Measurements from ENCODE around the gene TRMT112.

The TRMT112 gene

DNA sequence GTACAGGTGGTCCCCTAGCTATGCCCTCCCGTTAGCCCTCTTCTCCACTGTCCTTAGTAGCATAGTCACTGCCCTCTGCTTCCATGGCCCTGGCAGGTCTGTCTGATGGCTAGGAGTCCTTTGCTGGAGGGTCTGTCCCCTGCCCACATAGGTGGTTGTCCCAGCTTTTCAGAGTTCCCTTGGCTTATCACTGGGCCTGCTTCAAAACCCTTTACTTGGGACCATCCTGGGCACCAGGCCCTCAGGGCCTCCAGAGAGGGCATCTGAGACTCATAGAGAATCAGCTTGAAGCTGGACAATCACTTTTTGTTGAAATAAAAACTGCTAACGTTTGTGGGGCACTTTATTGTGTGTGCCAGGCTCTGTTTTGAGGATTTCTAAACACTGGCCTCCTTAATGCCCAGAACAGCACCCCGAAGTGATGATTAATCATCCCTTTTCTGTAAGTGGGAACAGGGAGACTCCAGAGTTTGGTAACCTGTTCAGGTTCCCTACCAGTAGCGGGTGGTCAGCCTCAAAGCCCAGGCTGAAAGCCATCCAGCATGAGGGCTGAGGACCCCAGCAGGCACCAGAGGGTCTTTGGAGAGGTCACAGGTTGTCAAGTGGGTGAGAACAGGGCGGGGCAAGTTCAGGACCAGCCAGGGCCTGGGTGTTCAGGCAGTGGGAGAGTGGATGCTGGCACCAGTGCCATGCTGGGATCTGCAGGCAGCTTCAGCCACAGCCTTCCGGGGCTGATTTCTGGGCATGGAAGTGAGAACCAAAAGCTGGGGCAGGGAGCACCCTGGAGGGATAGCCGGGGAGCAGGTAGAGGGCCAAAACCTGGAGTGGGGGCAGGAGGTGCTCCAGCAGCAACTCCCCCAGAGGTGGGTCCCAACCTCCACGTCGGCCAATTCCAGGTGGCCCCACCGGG lies 26.8 kb downstream of the TRMT112 start:
- DNase-seq, result no peak

DNA sequence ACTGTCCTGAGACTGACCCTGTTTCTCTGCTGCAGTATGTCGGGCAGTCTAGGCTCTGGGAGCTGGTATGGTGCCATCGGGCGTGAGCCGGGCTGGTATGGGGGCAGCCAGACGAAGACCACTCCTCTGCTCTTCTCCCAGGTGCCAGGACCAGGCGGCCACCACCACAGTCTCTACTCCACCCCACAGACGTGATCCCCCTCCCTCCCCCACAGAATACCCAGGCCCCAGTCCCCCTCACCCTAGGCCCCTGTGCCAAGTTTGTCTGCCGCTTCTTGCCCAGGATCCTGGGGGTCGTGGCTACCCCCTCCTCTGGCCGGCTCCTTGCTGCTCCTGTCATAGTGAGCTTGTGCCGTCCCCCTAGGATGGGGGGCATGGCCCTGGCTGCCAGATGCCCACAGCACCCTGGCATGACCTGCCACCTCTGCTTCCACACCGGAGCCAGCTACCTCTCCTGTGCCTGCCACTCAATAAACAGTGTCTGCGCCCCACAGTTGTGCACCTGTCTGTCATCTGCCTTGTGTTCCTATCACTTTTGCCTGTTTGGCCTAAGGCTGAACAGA lies 28.3 kb downstream of the TRMT112 start:
- no peak for DNase-seq

DNA sequence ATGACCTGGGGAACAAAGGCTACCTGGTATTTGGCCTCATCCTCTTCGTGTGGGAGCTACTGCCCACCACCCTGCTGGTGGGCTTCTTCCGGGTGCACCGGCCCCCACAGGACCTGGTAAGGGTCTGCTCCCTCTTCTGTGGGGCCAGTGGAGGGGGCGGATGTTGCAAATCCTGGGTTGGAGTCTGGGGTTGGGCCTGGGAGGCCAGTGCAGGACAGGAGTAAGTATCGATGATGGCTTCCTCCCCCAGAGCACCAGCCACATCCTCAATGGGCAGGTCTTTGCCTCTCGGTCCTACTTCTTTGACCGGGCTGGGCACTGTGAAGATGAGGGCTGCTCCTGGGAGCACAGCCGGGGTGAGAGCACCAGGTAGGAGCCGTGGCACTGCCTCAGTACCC lies 29.0 kb downstream of the TRMT112 start:
- DNase-seq, result no peak

DNA sequence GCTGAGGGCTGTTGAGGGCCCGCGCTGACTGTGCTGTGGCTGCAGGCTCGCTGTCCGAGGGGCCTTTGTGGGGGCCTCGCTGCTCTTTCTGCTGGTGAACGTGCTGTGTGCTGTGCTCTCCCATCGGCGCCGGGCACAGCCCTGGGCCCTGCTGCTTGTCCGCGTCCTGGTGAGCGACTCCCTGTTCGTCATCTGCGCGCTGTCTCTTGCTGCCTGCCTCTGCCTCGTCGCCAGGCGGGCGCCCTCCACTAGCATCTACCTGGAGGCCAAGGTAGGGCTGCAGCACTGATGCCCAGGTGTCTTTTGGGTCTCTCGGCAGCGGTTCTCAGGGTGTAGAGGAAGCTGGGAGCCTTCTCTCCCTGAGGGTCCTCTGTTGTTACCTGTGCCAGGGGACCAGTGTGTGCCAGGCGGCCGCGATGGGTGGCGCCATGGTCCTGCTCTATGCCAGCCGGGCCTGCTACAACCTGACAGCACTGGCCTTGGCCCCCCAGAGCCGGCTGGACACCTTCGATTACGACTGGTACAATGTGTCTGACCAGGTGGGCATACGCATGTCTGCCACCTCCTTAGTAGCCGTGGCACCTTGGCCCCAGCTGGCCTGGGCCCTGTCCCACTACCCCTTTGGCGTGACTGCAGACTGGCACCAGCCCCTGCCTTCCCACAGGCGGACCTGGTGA lies 29.5 kb downstream of the TRMT112 start:
- no peak for DNase-seq

DNA sequence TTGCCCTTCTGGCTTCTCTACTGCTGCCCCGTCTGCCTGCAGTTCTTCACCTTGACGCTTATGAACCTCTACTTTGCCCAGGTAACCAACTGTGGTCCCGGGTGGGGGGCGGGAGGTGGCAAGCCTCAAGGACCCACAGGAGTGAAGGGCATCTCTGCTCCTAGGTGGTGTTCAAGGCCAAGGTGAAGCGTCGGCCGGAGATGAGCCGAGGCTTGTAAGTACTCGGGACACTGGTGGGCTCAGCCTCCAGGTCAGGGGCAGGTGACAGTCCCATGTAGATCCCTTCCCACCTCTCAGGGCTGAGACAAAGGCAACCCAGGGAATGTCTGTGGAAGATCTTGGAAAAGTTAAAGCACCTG lies 30.6 kb downstream of the TRMT112 start:
- DNase-seq, result no peak

DNA sequence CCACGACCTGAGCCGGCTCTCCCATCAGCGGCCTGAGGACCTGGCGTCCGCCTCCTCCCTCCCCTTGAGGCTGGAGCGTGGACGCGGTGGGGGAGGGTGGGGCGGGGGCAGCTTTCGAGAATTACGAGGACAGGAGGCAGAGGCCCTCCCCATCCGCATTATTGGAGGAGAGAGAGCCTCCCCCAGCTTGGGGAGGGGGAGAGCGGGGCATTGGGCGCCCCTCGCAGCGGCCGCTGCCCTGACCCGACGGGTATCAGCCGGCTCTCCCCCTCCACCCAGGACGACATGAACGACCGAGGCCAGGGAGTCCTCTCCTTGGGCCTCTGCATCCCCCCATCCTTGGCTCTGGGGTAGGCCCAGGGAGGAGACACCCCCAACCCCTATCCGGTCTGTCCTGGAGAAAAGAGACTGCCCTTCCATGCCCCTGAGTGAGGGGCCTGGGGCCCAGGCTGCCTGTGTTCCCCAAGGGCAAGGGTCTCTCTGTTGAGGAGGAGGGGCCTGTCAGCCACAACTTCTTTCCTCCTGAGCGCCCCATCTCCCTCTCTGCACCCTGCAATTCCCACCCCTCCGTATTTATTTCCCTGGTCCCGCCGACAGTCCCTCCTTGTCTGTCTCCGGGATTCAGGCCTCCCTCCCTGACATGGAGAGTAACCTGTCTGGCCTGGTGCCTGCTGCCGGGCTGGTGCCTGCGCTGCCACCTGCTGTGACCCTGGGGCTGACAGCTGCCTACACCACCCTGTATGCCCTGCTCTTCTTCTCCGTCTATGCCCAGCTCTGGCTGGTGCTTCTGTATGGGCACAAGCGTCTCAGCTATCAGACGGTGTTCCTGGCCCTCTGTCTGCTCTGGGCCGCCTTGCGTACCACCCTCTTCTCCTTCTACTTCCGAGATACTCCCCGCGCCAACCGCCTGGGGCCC lies 31.2 kb downstream of the TRMT112 start:
- no peak for DNase-seq

DNA sequence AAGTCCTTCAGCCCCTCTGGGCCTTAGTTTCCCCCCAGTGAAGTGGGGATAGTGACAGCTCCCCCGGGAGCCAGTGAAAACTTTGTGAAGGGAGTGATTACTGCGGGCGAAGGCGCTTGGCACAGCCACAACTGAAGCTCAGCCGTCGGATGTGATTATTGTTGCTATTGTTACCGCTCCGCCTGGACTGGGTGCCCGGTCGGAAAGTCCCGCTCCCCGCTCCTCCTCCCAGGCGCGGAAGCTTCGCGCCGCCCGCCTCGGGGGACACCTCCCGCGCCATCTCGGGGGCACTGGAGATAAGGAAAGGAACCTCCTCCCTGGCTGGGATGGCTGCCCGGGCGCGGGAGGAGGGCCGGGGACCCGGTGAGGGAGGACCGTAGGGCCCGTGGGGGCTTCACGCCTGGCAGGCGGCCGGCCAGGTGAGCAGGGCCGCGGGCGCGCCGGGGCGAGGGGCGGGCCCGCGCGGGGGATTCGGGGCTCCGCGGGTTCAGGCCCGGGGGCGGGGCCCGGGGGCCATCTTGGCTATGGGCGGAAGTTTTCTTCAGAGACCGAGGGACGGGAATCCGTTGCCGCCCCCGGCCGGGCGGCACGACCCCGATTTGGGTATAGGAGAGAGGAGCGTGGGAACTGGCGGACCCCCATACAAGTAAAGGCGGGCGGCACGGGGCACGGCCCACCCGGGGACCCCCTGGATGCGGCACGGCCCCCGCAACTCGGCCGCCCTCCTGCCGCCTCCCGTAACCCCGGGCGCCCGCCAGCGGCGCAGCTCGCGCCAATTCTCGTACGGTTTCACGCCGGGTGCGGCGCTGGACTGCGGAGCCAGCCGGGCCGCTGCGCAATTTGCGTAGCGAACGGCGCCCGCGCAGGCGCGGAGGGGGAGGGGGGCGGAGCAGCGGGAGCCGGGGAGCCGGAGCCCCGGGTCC lies 32.1 kb downstream of the TRMT112 start, which contains the start of gene GPR137:
Gene GPR137, plus strand, starts transcription at position 887 of the 923 bp plus-strand sequence. CDS start 677 bp downstream, outside the sequence.
- DNase-seq, result peak; percentile 65

DNA sequence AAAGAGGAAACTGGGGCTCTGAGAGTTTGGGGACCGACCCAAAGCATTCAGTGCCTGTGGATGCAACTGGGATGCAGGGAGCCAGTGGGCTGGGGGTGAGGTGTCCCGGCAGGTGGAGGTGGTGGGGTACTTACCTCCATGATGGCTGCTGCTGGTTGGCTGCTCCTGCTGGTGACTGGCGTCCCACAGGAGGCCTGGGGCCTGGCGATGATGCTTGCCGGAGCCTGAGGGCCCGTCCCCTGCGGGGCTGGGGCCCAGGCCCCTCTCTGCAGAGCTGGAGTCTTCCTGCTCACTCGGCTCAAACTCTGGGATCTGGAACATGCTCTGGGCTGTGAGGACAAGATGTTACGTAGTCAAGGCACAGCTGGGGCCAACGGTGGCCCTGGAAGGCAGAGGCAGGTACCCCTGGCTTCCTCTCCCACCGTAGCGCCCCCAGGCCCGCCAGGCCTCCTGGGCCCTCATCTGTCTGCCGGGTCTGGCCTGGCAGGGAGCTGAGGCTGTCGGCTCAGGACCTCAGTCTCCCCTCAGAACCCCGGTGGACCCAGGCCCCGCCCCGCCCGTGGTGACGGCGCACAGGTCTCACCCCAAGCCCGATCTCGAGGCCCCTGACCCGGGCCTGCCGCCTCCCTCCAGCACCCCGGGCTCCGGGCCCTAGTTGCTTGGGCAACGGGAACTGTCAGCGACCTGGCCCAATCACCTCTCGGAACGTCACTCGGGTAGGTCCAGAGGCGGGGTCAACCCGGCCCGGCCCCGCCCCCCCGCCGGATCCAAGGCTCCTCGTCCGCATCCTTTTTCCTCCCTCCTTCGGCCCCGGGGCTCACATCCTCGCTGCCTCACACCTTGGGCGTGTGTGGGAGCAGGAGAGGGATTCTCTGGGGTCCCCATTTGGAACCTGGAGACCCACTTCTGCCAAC lies 33.1 kb downstream of the TRMT112 start, which contains the start of gene BAD:
Gene BAD, minus strand, starts transcription at position 618 of the 914 bp plus-strand sequence. Its CDS starts 297 bp downstream, at position 321.
- DNase-seq, result peak; percentile 89

DNA sequence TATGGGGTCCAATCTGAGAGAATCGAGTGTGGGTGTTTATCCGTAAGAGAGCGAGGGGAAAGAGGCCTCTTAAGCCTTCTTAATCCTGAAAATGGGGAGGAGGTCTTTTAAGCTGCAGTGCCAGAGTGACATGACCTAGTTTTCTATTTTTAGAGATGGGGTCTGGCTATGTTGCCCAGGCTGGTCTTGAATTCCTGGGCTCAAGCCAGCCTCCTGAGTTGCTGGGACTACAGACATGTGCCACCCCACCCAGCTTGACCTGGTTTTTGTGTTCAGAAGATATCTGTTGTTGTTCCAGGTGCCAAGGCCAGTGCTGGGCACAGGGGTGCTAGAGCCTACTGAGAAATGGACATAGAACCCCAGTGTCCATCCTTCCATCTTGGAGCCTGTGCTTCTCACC lies 34.3 kb downstream of the TRMT112 start:
- DNase-seq, result no peak

DNA sequence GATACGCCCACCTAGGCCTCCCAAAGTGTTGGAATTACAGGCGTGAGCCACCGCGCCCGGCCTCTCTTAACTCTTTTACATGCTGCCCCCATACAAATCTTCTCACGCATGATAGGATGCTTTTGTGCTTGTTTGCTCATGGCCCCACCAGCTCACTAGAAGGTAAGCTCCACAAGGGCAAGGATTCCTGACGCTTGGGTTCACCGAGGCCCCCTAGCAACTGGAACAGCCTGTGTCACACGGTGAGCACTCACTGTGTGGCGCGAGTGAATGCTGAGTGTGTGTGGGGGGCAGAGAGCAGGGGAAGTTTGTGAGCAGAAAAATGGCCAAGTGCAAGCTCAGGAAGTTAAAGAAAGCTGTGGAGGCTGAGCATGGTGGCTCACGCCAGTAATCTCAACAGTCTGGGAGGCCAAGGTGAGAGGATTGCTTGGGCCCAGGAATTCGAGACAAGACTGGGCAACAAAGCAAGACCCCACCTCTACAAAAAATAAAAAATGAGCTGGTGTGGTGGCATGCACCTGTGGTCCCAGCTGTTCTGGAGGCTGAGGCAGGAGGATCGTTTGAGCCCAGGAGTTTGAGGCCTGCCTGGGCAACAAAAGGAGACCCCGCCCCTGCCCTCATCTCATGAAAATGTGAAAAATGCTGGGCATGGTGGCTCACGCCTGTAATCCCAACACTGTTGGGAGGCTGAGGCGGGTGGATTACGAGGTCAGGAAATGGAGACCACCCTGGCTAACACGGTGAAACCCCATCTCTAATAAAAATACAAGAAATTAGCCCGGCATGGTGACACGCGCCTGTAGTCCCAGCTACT lies 35.2 kb downstream of the TRMT112 start:
- DNase-seq, result no peak

DNA sequence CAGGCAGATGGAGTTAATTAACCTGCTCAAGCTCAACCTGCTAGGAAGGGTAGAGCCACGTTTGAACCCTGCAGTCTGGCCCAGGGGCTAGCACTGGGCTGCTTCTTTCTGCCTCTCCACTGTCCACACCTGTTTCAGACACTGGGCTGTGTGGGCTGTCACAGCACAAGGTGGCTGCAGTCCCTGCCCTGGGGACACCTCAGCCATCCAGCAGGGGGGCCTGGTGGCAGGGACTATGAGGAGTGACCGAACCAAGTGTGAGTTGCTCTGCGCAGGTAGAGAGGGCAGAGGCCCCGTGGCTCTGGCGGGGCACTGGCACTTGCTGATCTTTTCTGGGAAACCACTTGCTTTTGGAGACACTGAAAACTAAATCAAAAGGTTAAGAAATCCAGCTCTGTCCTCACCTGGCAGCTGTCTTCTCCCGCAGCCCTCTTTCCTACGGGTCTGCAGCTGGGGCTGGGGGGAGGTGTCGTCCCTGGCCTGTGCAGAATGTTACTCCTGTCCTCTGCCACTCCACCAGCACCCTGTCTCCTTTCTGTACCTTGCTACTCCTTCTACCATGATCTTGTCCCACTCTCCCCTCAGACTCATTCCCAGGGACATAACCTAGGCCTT lies 38.7 kb downstream of the TRMT112 start:
- DNase-seq, result no peak

DNA sequence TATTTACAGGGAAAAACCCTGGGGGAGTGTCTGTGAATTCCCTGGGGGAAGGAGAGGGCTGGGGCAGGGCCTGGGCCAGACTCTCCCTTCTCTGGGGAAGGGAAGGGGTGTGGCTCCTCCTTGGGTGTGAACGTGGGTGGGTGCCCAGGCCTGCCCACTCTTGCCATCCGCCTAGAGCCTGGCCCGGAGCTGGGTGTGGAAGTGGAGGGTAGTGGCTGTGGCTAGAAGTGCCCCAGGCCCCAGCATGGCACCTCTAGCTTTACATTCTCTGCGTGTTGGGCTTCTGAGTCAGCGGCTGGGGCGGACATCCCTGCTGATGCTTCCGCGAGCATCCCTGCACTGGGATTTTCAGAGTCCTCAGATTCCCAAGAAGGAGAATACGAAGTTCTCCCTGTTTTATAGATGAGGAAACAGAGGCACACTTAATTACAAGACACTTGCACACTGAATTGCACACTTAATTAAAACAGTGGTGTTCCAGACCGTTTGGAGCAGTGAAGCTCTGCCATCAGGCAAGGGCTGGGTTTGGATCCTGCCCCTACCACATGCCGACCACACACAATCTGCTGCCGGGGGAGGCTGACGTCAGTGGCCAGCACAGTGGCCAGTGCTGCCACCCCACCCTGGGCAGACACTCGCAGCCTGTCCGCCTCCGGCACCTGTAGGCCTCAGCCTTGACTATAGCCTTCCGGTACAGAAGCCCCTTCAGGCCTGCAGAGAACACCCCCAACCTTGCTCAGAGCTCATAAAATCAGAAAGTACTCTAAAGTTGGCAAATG lies 40.5 kb downstream of the TRMT112 start:
- no peak for DNase-seq

DNA sequence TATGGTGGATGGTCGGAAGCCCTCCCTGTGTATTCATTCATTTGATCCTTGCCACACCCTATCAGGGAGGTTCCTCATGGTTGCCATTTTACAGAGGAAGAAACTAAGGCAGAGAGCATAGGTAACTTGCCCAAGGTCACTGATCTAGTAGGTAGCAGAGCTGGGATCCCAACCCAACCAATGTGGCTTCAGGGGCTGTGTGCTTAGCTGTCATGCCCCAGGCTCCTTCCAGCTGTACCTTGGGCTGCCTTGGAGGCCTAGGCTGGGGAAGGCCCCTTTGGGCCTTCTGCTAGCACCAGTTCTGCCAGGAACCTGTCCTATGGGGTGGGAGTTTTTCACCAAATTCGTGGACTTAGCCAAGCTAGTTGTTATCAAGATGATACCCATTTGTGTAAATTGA lies 41.5 kb downstream of the TRMT112 start:
- DNase-seq, result no peak

DNA sequence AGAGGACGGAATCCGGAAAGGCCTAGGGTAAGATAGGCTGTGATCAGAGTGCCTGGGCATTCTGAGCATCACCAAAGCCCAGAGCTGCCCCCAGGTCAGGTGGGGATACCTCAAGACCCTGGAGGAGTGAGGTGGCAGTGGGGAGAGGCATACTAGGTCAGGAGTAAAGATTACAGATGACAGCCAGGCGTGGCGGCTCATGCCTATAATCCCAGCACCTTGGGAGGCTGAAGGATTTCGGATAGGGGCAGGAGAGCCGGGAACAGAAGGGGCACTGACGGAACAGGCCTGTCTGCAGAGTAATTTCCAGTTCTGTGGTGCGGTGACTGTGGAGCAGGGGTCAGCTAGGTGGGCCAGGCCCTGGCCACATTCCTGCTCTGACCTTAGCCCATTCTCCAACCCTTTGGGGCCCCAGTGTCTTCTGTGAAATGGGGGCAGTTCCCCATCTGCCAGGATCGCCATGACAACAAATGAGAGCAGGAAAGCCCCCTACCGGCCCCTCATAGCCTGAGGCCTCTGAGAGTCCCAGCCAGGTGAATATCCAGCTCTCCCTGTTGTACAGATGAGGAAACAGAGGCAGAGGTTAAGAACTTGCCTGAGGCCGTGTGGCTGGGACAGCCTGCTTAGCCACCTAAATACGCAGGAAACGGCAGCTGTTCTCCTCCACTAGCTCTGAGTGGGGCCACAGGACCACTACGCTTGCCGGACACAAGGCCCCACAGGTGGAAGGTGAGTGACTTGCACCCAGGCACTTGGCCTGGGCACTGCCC lies 42.1 kb downstream of the TRMT112 start:
- DNase-seq, result no peak

DNA sequence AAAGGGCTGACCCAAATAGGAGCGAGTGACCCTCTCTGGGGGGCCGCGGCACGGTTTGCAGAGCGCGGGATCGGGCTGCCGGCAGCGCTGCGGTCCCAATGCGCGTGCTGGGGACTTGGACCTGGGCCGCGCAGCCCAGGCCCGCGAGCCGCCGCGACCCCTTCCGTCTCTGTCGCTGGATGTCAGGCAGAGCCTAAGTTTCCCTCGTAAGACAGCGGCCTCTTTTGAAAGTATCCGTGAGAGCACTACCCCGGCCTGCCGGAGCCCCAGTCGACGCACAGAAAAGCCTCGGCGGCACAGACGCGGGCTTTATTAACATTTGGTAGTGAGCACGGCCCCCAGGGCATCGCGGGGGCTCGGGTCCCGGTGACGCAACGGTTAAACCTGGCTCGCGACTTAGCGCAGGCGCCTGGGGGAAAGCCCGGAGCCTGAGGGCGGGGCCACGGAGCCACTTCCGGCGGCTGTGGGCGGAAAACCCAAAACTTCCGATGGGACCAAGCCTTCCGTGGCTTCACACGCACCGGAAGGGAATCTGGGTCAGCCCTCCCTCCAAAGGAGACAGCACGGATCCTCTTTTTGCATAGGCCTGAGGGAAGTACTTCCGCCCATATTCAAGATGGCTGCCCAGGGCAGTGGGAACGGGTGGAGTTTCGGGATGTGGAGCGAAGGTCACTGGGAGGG lies 47.7 kb downstream of the TRMT112 start:
- peak; percentile 100 for DNase-seq

DNA sequence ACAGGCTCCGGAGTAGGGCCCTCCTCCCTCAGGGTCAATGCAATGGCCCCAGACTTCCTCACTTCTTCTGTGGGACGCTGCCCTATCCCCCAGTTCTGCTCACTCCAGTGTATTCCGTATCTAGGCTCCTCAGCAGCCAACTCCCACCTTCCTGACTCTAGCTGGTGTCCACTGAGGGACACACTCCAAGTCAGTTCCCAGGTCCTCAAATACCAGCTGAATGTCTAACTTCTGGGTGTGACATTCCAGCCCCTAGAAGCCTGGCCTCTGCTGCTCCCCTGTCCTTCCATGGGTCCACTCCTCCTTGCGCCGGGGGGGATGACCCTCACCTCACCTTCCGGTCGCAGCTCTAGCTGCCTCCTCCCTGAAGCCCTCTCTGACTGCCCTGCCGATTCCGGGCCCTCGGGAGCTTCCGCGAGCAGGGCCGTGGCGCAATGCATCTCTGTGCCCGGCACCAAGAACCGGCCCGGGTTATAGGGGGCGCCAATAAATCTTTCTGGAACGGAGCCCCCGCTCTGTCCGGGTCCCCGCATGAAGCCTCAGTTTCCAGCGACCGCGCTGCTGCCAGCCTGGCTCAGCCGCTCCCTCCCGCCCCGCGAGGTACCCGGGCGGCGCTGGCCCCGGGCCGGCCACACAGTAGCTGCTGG lies 48.3 kb downstream of the TRMT112 start:
- DNase-seq, result peak; percentile 24

Data from fibroblast of skin of right quadriceps (primary cell).